IMR-90 (cell line): Measurements from ENCODE around the gene PPP1R37. TPM values are rescaled to one million over a fixed set of nuclear protein-coding genes. Genes with fewer than 3 reads are reported as not detected.

Experiments
- ATAC-seq: fragments of 200-7000 bp; cut with Tn5 transposase; 2 replicates; pipeline ENCODE4 v1.9.1; 2020; ENCODE audit warnings: low read depth, mild to moderate bottlenecking, moderate library complexity
- BruUV-seq: library from RNA; stranded (reverse); fragments of 400-500 nt; replicated peaks from 2 replicates; lab custom pipeline; 2021; lab: Mats Ljungman, UMichigan
- CTCF ChIA-PET: fragments of 300-600 bp; formaldehyde crosslinking; extraction: SDS; loops from one replicate; lab custom pipeline; 2021; ENCODE audit warnings: antibody characterized with exemption; lab: Yijun Ruan, JAX
- POLR2A ChIA-PET: fragments of 300-600 bp; sonication (Branson Sonifier 250); formaldehyde crosslinking; loops from one replicate; lab custom pipeline; 2022; ENCODE audit warnings: antibody characterized with exemption; ENCODE audit not compliant: unreplicated experiment; lab: Charles Lee
- DNase-seq: peaks from one replicate; pipeline ENCODE4 v3.0.0; 2013
- H2AFZ ChIP-seq: replicated peaks from 2 replicates; pipeline ENCODE3; 2013; ENCODE audit warnings: low read length, mild to moderate bottlenecking; ENCODE audit not compliant: poor library complexity
- H2AK5ac ChIP-seq: 2 replicates; pipeline ENCODE4 v1.6.1; 2013; ENCODE audit warnings: low read depth, low read length, inconsistent platforms
- H2AK9ac ChIP-seq: replicated peaks from 2 replicates; pipeline ENCODE3; 2013; ENCODE audit warnings: mild to moderate bottlenecking, low read depth, low read length, moderate library complexity; ENCODE audit not compliant: poor library complexity
- H2BK120ac ChIP-seq: 2 replicates; pipeline ENCODE4 v1.6.1; 2013; ENCODE audit warnings: low read depth, low read length, inconsistent platforms
- H2BK15ac ChIP-seq: 3 replicates; pipeline ENCODE4 v1.6.1; 2013; ENCODE audit warnings: low read depth, low read length, inconsistent platforms
- H2BK20ac ChIP-seq: 2 replicates; pipeline ENCODE4 v1.6.1; 2013; ENCODE audit warnings: low read depth, mild to moderate bottlenecking, inconsistent platforms, low read length, moderate library complexity
- H2BK5ac ChIP-seq: 2 replicates; pipeline ENCODE4 v1.6.1; 2013; ENCODE audit warnings: mild to moderate bottlenecking, low read depth, low read length, inconsistent platforms; ENCODE audit not compliant: poor library complexity, severe bottlenecking
- H3K14ac ChIP-seq: replicated peaks from 2 replicates; pipeline ENCODE4 v1.6.1; 2013; ENCODE audit warnings: low read depth, low read length, inconsistent platforms
- H3K18ac ChIP-seq: 2 replicates; pipeline ENCODE4 v1.6.1; 2013; ENCODE audit warnings: low read depth, low read length, control low read depth
- H3K23ac ChIP-seq: 2 replicates; pipeline ENCODE4 v1.6.1; 2013; ENCODE audit warnings: low read depth, low read length, inconsistent platforms
- H3K27ac ChIP-seq: 2 replicates; pipeline ENCODE4 v1.5.1; 2013; ENCODE audit warnings: mild to moderate bottlenecking, control low read depth, low read length; ENCODE audit not compliant: insufficient read depth
- H3K27me3 ChIP-seq: 2 replicates; pipeline ENCODE4 v1.6.1; 2013; ENCODE audit warnings: low read length; ENCODE audit not compliant: control insufficient read depth, insufficient read depth
- H3K36me3 ChIP-seq: 2 replicates; pipeline ENCODE4 v1.6.1; 2013; ENCODE audit warnings: low read length, mixed read lengths; ENCODE audit not compliant: control insufficient read depth, insufficient read depth
- H3K4ac ChIP-seq: 2 replicates; pipeline ENCODE4 v1.6.1; 2013; ENCODE audit warnings: low read depth, low read length, inconsistent platforms
- H3K4me1 ChIP-seq: 2 replicates; pipeline ENCODE4 v1.6.1; 2013; ENCODE audit warnings: low read length, mixed read lengths; ENCODE audit not compliant: control insufficient read depth, insufficient read depth
- H3K4me2 ChIP-seq: 2 replicates; pipeline ENCODE4 v1.6.1; 2013; ENCODE audit warnings: low read depth, mild to moderate bottlenecking, control low read depth, low read length, moderate library complexity
- H3K4me3 ChIP-seq: 2 replicates; pipeline ENCODE4 v1.5.1; 2013; ENCODE audit warnings: low read depth, mild to moderate bottlenecking, control low read depth, low read length, moderate library complexity; ENCODE audit not compliant: insufficient read depth
- H3K56ac ChIP-seq: 2 replicates; pipeline ENCODE4 v1.6.1; 2013; ENCODE audit warnings: low read length, inconsistent platforms; ENCODE audit not compliant: insufficient read depth; ENCODE audit errors: extremely low read depth
- H3K79me1 ChIP-seq, 2 experiments: 2 replicates each; pipeline ENCODE4 v1.6.1; 2013; ENCODE audit warnings: low read length in 2 of 2, inconsistent platforms in 1 of 2, low read depth in 1 of 2
- H3K9ac ChIP-seq: 2 replicates; pipeline ENCODE4 v1.6.1; 2013; ENCODE audit warnings: low read depth, low read length, control low read depth
- H3K9me1 ChIP-seq: 2 replicates; pipeline ENCODE4 v1.6.1; 2013; ENCODE audit warnings: low read length, inconsistent platforms; ENCODE audit not compliant: insufficient read depth
- H3K9me3 ChIP-seq: 2 replicates; pipeline ENCODE4 v1.6.1; 2013; ENCODE audit warnings: low read length; ENCODE audit not compliant: control insufficient read depth, insufficient read depth
- H4K20me1 ChIP-seq: 2 replicates; pipeline ENCODE4 v1.6.1; 2013; ENCODE audit warnings: low read length, inconsistent platforms; ENCODE audit not compliant: insufficient read depth
- H4K5ac ChIP-seq: 2 replicates; pipeline ENCODE4 v1.6.1; 2013; ENCODE audit warnings: mild to moderate bottlenecking, low read depth, low read length, control low read depth
- H4K8ac ChIP-seq, 2 experiments: 2 replicates each; pipeline ENCODE4 v1.6.1; 2013; ENCODE audit warnings: low read depth in 2 of 2, low read length in 2 of 2, control low read depth in 1 of 2, inconsistent platforms in 1 of 2
- H4K91ac ChIP-seq: 2 replicates; pipeline ENCODE4 v1.6.1; 2013; ENCODE audit warnings: low read depth, low read length, inconsistent platforms; ENCODE audit not compliant: insufficient read depth
- CEBPB ChIP-seq: IDR thresholded peaks from 2 replicates; pipeline ENCODE4 v1.6.1; 2012; ENCODE audit warnings: low read depth, low read length, improper control_type of control experiment
- NFE2L2 ChIP-seq: fragments of 150-350 bp; IDR thresholded peaks from 2 replicates; pipeline ENCODE4 v1.6.1; 2016; ENCODE audit warnings: low read depth, mild to moderate bottlenecking, low read length
- RCOR1 ChIP-seq: IDR thresholded peaks from 2 replicates; pipeline ENCODE4 v1.6.1; 2012; ENCODE audit warnings: mild to moderate bottlenecking, low read length, improper control_type of control experiment; ENCODE audit not compliant: insufficient replicate concordance
- RFX5 ChIP-seq: IDR thresholded peaks from 2 replicates; pipeline ENCODE4 v1.8.0; 2012; ENCODE audit warnings: low read depth, mild to moderate bottlenecking, low read length, moderate library complexity
- USF2 ChIP-seq: fragments of 150-350 bp; IDR thresholded peaks from 2 replicates; pipeline ENCODE4 v1.6.1; 2017; ENCODE audit warnings: mild to moderate bottlenecking, antibody characterized with exemption, low read length, low read depth
- WGBS, 2 experiments: methylation state at CpG; one replicate each; pipeline versions ENCODE4 v1.1.5 to v1.1.7; 2013; ENCODE audit warnings: missing lambda C conversion rate in 2 of 2; ENCODE audit not compliant: insufficient read length in 1 of 2; ENCODE audit errors: extremely low coverage in 2 of 2; 5-methylcytosine and 5-hydroxymethylcytosine counted together
- dilution Hi-C: fragments of 300-500 bp; cut with HindIII; formaldehyde crosslinking; loops from one replicate; pipeline ENCODE4 v1.14.3; 2018; ENCODE audit warnings: low sequenced_read_pairs; ENCODE audit not compliant: unreplicated experiment
- in situ Hi-C: fragments of 300-500 bp; cut with MboI; formaldehyde crosslinking; loops from 3 replicates; pipeline ENCODE4 v1.14.3; 2019; ENCODE audit warnings: low sequenced_read_pairs, inconsistent platforms, mixed read lengths
- intact Hi-C: fragments of 100-400 bp; cut with micrococcal nuclease; formaldehyde crosslinking; loops from 2 replicates; pipeline ENCODE4 v1.10.0; 2022
- polyA plus RNA-seq, 3 experiments: library from polyadenylated mRNA; depleted of rRNA; stranded (reverse); fragments of >200 nt; gene quantifications; 2 replicates each; pipeline ENCODE4 v1.2.3, GENCODE V29; 2012; ENCODE audit warnings: low replicate concordance in 1 of 3
- total RNA-seq: library from RNA; depleted of rRNA; stranded (reverse); fragments of >200 nt; gene quantifications from 2 replicates; pipeline ENCODE4 v1.2.3, GENCODE V29; 2012

The PPP1R37 gene
- total and polyA plus RNA-seq, 2 of the 4 experiments (the other 2 are of a cell fraction) = 13.1 to 18.5 TPM

GRCh38 chr19:45070861-45071544 lies 22.0 kb upstream of the PPP1R37 start:
- no peak for DNase-seq
- dilution Hi-C loops = no loop called here
- H4K8ac ChIP-seq = no peak overlapping the region

More at GRCh38 chr19:45070861-45071544, 22.0 kb upstream of the PPP1R37 start:
- no CpG with 5 or more reads among the region's 19 CpGs for WGBS, 2 experiments
- POLR2A ChIA-PET = no interaction called here
- Histone ChIP-seq H4K20me1 (no peaks in the 10 kb centered on the region), H3K9ac (no peak overlapping the region), H3K9me3 (no peaks in the 10 kb centered on the region), H2AK5ac (no peak overlapping the region), H3K14ac (no peak overlapping the region), H2AFZ (no peak overlapping the region), H3K23ac (no peak overlapping the region), H3K4me3 (no peak overlapping the region), H3K18ac (no peak overlapping the region), H2AK9ac (no peak overlapping the region), H3K36me3 (peaks cover 46% of the 10 kb centered on the region), H3K9me1 (no peaks in the 10 kb centered on the region), H4K5ac (no peak overlapping the region), H3K4me2 (no peak overlapping the region), H2BK120ac (no peak overlapping the region), H3K27me3 (no peaks in the 10 kb centered on the region), H4K91ac (no peak overlapping the region), H2BK5ac (no peak overlapping the region), H3K79me1 (peaks cover 4 to 6% of the 10 kb centered on the region in 2 experiments; a peak in 2 of 4 replicates), H3K27ac (no peak overlapping the region), H2BK20ac (no peak overlapping the region), H3K56ac (no peak overlapping the region), H3K4ac (no peak overlapping the region), H3K4me1 (no peaks in the 10 kb centered on the region), H2BK15ac (no peak overlapping the region)
- intact Hi-C loops = no loop called here
- CTCF ChIA-PET = no interaction called here
- TF ChIP-seq NFE2L2 = no peak
- no peak for TF ChIP-seq RCOR1
- no peak for TF ChIP-seq USF2
- no peak for TF ChIP-seq RFX5
- TF ChIP-seq CEBPB = no peak
- no TSS peak for BruUV-seq
- ATAC-seq = no peak
- in situ Hi-C loops = no loop called here
